Retina (tissue), 1 donor: ENCODE data around the gene INPPL1.
A peak's percentile ranks its signal among the peaks of the same experiment; 100 is the strongest.

ENCODE experiments used
- DNase-seq: peaks from one replicate; pipeline ENCODE4 v3.0.0-alpha.2; 2016

The INPPL1 gene

GRCh38 chr11:72233773-72234513, 9.4 kb downstream of the INPPL1 start:
- no peak for DNase-seq

GRCh38 chr11:72234514-72234830, 9.9 kb downstream of the INPPL1 start:
- no peak for DNase-seq

- DNase-seq, result no peak
Observed at GRCh38 chr11:72234920-72235319, 10.4 kb downstream of the INPPL1 start.

- no peak for DNase-seq
Observed at GRCh38 chr11:72235351-72236057, 10.9 kb downstream of the INPPL1 start.

GRCh38 chr11:72236083-72236697, 11.6 kb downstream of the INPPL1 start:
- DNase-seq, result no peak

- DNase-seq, result no peak
Observed at GRCh38 chr11:72236774-72237111, 12.2 kb downstream of the INPPL1 start.

- no peak for DNase-seq
Observed at GRCh38 chr11:72237112-72237931, 12.8 kb downstream of the INPPL1 start.

GRCh38 chr11:72238040-72238450, 13.5 kb downstream of the INPPL1 start:
- DNase-seq, result peak; percentile 66

- no peak for DNase-seq
Observed at GRCh38 chr11:72238492-72239312, 14.1 kb downstream of the INPPL1 start.

- peak; percentile 45 for DNase-seq
Observed at GRCh38 chr11:72239313-72239848, 14.8 kb downstream of the INPPL1 start.

GRCh38 chr11:72239849-72240460, 15.4 kb downstream of the INPPL1 start:
- peak; percentile 69 for DNase-seq

GRCh38 chr11:72240461-72241290, 16.1 kb downstream of the INPPL1 start:
- peak; percentile 60 for DNase-seq

- DNase-seq, result no peak
Observed at GRCh38 chr11:72241291-72241781, 16.8 kb downstream of the INPPL1 start.

GRCh38 chr11:72242141-72242540, 17.6 kb downstream of the INPPL1 start:
- no peak for DNase-seq

- DNase-seq, result peak; percentile 15
Observed at GRCh38 chr11:72243173-72244059, 18.8 kb downstream of the INPPL1 start.

- no peak for DNase-seq
Observed at GRCh38 chr11:72244060-72244360, 19.4 kb downstream of the INPPL1 start, which contains the start of gene PHOX2A. Gene PHOX2A (minus strand): TSS chr11:72244176. CDS start chr11:72244004, 172 bp downstream.

- peak; percentile 52 for DNase-seq
Observed at GRCh38 chr11:72244361-72245262, 20.0 kb downstream of the INPPL1 start.

GRCh38 chr11:72245263-72245816, 20.8 kb downstream of the INPPL1 start:
- DNase-seq, result no peak
